HEK293 (cell line): Measurements from ENCODE around the gene SRSF2.
"Not testable (repeated sequence)": the region's sequence is repeated elsewhere in the genome, so short reads cannot be mapped to it uniquely, and the experiment has no call there.

Experiments
- ZNF830 ChIP-seq: fragments of 450-650 bp; IDR thresholded peaks from 2 replicates; pipeline ENCODE4 v1.5.0; 2018; ENCODE audit warnings: missing biosample characterization, missing genetic modification characterization, low read depth, mild to moderate bottlenecking, moderate library complexity
- TF ChIP-seq, protein P1 (sequence below): fragments of 450-650 bp; formaldehyde crosslinking; IDR thresholded peaks from 2 replicates; pipeline ENCODE4 v1.5.1; 2016; ENCODE audit warnings: missing biosample characterization, missing genetic modification characterization

DNA sequence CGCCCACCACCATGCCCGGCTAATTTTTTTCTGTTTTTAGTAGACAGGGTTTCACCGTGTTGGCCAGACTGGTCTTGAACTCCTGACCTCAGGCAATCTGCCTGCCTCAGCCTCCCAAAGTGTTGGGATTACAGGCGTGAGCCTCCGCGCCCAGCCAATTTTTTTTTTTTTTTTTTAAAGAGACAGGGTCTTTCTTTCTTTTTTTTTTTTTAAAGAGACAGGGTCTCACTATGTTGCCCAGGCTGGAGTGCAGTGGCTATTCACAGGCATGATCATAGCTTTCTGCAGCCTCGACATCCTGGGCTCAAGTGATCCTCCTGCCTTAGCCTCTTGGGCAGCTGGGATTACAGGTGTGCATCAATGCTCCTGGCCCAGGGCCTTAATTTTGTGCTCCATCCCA, 24.8 kb downstream of the SRSF2 start:
- TF ChIP-seq, protein P1, sequence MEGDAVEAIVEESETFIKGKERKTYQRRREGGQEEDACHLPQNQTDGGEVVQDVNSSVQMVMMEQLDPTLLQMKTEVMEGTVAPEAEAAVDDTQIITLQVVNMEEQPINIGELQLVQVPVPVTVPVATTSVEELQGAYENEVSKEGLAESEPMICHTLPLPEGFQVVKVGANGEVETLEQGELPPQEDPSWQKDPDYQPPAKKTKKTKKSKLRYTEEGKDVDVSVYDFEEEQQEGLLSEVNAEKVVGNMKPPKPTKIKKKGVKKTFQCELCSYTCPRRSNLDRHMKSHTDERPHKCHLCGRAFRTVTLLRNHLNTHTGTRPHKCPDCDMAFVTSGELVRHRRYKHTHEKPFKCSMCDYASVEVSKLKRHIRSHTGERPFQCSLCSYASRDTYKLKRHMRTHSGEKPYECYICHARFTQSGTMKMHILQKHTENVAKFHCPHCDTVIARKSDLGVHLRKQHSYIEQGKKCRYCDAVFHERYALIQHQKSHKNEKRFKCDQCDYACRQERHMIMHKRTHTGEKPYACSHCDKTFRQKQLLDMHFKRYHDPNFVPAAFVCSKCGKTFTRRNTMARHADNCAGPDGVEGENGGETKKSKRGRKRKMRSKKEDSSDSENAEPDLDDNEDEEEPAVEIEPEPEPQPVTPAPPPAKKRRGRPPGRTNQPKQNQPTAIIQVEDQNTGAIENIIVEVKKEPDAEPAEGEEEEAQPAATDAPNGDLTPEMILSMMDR (tag by site-specific recombination): not testable (repeated sequence)
- not testable (repeated sequence) for TF ChIP-seq ZNF830 (tag by site-specific recombination)
